T-helper 22 cell (primary cell): ENCODE results near the gene ZBTB8OS.
"Not testable (repeated sequence)": the region's sequence is repeated elsewhere in the genome, so short reads cannot be mapped to it uniquely, and the experiment has no call there.

Experiments used
- DNase-seq: peaks from one replicate; pipeline ENCODE4 v3.0.0-alpha.2; 2020; ENCODE audit warnings: low read depth

The ZBTB8OS gene

DNA sequence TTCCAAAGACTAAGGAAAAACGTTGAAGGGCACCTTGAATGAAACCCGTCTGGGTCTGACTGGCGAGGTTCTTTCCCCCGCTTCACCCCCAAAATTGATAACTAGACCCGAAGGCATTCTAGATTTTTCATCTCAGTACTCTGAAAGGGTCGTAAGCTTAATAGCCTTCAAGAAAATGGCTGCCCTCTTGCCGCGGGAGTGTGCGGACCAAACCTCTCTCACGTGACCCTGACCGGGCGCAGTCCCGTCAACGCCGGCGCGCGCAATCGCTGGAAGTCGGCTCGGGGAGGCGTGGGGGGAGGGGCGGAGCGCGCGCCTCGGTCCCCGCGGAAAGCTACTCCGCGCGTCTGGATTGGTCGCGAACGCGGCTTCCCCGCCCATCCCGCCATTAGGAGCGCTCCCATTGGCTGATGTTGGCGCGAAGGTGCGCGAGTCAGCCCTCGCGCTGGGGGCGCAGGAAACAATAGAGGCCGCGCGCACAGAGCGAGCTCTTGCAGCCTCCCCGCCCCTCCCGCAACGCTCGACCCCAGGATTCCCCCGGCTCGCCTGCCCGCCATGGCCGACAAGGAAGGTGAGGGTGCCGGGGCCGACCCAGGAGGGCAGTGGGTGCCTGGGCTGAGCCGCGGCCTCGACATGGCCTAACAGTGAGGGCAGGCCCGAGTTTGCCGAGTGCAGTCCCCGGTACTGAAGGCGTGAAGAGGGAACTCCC, 556 bp upstream of the ZBTB8OS start, which contains the start of gene RBBP4:
Gene RBBP4 (plus strand): TSS at position 457 of the 709 bp plus-strand sequence. CDS start 99 bp downstream, at position 556.
- peak; percentile 94 for DNase-seq

DNA sequence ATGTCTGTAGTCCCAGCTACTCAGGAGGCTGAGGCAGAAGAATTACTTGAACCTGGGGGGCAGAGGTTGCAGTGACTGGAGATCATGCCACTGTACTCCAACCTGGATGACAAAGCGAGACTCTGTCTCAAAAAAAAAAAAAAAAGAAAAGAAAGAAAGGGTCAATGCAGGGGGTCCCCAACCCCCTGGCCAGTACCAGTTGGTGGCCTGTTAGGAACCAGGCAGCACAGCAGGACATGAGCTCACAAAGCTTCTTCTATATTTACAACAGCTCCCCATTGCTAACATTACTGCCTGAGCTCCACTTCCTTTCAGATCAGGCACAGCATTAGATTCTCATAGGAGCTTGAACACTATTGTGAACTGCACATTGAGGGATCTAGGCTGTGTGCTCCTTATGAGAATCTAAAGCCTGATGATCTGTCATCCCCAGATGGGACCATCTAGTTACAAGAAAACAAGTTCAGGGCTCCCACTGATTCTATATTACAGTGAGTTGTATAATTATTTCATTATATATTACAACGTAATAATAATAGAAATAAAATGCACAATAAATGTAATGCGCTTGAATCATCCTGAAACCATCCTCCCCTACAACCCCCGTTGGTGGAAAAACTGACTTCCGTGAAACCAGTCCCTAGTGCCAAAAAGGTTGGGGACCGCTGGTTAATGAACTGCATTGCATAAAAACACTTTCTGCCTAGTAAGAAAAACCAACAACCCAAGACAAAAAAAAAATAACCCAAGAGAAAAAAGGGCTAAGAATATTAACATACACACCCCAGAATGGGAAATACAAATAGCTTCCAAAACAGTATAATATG, 2.8 kb downstream of the ZBTB8OS start:
- DNase-seq: no peak

DNA sequence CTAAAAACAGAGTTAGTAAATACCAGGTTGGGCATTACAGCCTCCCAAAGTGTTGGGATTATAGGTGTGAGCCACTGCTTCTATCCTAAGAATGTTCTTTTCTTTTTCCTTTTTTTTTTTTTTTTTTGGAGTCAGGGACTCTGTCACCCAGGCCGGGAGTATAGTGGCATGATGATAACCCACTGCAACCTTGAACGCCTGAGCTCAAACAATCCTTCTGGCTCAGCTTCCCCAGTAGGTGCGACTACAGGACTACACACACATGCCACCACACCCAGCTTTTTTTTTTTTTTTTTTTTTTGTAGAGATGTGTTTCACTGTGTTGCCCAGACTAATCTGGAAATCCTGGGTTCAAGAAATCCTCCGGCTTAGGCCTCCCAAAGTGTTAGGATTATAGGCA, 5.9 kb downstream of the ZBTB8OS start:
- DNase-seq: no peak

DNA sequence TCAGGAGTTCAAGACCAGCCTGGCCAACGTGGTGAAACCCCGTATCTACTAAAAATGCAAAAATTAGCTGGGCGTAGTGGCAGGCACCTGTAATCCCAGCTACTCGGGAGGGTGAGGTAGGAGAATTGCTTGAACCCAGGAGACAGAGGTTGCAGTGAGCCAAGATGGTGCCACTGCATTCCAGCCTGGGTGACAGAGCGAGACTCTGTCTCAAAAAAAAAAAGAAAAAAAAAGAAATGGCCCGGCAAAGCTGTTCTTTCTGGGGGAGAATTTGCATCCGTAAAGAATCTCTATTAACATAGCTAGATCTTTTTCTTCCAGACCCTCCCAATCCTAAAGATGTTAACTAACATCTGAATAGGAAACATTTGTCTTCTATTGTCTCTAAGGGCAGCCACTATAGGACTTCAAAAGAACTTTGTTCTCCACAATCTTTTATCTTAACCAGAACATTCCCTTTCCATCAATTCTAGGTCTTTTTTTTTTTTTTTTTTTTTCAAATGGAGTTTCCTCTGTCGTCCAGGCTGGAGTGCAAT, 8.0 kb downstream of the ZBTB8OS start:
- not testable (repeated sequence) for DNase-seq

DNA sequence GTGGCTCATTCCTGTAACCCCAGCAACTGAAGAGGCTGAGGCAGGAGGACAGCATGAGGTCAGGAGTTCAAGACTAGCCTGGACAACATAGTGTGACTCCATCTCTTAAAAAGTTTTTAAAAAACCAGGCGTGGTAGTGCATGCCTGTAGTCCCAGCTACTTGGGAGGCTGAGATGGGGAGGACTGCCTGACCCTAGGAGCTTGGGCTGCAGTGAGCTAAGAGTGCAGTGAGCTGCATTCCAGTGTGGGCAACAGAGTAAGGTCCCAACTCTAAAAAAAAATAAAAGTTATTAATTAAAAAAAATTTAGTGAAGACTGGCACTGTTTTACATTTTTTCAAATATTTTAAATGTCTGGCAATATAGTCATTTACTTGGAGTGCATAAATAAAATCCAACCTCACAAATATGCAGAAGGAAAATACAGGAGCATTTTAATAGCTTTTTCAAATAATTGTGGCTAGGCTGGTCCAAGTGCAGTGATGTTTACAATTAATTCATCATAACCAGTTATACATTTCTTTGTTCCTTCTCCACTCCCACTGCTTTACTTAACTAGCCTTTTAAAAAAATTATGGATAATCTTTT, 10.8 kb downstream of the ZBTB8OS start:
- no peak for DNase-seq

DNA sequence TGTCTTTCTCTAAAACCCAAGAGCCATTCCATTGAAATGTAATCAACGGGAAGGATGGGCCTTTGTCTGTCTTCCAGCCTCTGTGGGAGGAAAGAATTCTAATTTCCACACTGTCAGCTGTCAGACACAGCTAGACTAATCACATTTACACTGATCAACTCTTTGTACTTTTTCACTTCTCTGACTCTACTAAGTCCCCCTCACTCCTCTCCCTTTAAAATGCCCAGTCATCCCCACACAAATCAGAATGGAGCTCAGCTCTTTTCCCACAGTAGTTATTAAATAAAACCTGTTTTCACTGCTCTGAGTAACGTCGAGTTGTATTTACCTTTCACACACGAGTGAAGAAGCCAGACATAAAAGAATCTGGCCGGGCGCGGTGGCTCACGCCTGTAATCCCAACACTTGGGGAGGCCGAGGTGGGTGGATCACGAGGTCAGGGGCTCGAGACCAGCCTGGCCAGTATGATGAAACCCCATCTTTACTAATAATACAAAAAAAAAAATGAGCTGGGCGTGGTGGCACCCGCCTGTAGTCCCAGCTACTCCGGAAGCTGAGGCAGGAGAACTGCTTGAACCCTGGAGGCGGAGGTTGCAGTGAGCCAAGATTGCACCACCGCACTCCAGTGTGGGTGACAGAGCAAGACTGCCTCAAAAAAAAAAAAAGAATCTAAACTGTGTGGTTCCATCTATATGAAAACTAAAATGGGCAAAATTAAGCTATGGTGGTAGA, 13.3 kb downstream of the ZBTB8OS start:
- no peak for DNase-seq

DNA sequence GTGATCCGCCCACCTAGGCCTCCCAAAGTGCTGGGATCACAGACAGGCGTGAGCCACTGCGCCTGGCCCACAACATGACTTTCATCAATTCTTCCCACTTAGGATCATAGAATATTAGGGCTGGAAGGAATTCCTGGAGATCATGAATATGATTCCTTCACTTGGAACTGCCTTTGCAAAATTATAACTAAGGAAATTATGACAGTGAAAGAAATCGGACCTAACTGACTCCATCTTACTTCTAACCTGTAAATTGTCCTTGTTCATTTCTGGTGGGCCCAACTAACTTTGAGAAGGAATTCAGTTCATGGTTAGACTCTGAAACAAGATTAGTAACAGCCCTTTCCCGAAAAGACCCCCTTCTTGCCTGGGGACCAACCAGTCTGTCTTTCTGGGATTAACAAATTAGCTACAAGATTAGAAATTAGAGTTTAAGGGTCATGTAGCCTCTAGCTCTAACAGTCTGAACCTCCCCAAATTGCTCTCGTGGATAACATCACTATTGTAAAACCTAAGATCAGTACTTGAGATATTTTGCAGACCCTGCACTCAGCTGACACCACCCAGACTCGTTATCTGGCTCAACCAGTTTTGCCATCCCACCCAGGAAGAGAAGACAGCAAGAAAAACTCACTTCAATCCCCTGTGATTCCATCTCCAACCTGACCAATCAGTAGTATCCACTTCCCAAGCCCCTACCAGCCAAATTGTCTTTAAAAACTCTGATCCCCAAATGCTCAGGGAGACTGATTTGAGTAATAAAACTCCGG, 14.7 kb downstream of the ZBTB8OS start:
- DNase-seq: no peak

DNA sequence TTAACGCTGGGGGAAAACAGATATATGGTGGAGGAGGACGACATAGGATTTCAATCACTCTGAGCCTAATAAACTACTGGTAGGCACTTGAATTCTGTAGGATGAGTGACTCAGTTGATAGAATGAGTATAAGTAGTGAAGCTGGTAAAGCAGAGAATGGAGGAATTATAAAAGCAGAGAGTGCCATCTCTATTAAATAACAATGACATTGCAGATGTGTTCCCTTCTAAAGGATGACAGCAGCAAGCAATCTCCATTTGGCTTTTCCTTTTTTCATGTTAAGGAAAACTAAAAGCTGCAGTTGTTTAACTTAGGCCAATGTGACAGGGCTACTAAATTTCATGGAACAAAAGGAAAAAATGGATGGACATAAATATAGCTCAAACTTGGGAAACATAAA, 17.5 kb downstream of the ZBTB8OS start:
- DNase-seq: no peak

DNA sequence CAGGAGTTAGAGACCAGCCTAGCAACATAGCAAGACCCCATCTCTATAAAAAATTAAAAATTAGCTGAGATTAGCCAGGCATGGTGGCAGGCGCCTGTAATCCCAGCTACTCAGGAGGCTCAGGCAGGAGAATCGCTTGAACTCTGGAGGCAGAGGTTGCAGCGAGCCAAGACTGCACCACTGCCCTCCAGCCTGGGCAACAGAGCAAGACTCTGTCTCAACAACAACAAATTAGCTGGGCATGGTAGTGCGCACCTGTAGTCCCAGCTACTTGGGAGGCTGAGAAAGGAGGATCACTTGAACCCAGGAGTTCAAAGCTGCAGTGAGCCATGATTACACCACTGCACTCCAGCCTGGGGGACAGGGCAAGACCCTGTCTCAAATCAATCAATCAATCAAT, 20.2 kb downstream of the ZBTB8OS start:
- DNase-seq: not testable (repeated sequence)

DNA sequence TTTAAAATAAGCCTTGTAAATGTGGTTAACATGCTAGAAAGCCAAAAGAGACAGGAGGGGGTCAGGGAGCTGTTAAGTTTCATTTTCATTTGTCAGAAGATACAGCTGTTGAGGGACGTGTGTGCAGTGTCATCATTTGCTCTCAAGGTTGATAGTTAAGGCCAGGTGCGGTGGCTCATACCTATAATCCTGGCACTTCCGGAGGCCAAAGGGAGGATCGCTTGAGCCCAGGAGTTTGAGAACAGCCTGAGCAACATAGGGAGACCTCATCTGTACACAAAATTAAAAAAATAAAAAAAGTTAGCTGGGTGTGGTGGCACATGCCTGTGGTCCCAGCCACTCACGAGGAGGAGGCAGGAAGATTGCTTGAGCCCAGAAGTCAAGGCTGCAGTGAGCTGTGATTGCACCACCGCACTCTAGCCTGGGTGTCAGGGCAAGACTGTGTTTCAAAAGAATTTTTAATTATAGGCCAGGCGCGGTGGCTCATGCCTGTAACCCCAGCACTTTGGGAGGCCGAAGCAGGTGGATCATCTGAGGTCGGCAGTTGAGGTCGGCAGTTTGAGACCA, 22.7 kb downstream of the ZBTB8OS start:
- DNase-seq: no peak

DNA sequence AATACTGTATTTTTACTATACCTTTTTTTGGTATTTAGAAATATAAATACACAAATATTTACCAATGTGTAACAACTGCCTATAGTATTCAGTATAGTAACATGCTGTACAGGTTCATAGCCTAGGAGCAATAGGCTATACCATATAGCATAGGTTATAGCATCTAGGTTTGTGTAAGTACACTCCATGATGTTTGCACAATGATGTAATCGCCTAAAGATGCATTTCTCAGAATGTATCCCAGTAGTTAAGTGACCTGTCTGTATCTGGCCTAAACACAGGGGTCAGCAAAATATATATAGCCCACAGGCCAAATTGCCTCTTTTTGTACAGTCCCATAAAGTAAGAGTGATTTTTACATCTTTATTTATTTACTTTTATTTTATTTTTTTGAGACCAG, 24.2 kb downstream of the ZBTB8OS start:
- no peak for DNase-seq

DNA sequence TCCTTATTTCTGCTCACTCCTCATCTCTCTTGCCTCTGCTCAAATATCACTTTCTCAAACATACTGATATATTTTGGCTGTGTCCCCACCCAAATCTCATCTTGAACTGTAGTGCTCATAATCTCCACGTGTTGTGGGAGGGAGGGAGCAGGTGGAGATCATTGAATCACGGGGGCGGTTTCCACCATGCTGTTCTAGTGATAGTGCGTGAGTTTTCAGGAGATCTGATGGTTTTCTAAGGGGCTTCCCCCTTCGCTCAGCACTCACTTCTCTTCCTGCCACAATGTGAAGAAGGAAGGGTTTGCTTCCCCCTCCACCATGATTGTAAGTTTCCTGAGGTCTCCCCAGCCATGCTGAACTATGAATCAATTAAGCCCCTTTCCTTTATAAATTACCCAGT, 26.6 kb downstream of the ZBTB8OS start:
- no peak for DNase-seq

DNA sequence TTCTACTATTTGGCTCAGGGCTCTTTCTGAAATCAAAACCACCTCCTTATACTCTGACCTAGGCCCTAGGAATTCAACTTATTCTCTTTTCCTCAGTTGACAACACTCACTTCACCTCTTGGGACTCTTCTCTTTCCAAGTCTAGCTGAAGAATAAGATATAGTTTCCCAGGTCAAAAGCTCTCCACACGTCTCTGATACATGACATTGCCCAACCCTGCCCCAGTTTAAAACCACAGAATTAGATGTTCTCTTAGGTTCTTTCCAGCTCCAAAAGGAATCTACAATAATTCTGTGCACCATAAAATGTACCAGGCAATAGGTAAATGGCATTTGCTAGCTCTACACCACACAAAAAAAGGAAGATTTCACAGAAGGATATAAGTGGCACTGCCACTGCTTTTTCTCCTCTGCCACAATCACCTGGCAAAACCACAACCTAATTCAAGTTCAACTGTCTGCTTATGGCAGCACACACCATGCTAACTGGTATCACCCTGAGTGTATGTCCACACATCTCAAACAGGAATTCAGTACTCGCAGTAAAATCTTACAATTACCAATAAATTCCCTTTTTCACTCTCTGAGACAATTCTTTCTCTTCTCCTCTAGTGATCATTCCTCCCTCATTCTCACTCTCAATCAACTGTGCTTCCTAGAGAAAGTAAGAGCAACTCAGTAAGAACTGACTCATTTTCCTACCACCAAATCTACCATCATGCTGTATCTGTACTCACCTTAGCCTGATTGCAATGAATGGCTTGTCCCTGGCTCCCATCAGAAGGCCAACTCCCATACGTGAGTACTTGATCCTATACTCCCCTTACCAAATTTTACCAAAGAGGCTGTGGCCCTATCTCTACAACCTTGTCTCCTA, 27.3 kb downstream of the ZBTB8OS start:
- DNase-seq: no peak

DNA sequence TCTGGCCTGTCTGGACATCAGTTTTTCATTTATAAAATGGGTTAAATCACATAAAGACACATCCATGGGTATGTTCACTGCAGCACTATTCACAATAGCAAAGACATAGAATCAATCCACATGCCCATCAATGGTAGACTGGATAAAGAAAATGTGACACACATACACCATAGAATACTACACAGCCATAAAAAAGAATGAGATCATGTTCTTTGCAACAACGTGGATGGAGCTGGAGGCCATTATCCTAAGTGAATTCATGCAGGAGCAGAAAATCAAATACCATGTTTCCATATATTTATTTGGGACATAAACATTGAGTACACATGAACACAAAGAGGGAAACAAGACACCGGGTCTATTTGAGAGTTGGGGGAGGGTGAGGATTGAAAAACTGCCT, 28.1 kb downstream of the ZBTB8OS start:
- DNase-seq: no peak

DNA sequence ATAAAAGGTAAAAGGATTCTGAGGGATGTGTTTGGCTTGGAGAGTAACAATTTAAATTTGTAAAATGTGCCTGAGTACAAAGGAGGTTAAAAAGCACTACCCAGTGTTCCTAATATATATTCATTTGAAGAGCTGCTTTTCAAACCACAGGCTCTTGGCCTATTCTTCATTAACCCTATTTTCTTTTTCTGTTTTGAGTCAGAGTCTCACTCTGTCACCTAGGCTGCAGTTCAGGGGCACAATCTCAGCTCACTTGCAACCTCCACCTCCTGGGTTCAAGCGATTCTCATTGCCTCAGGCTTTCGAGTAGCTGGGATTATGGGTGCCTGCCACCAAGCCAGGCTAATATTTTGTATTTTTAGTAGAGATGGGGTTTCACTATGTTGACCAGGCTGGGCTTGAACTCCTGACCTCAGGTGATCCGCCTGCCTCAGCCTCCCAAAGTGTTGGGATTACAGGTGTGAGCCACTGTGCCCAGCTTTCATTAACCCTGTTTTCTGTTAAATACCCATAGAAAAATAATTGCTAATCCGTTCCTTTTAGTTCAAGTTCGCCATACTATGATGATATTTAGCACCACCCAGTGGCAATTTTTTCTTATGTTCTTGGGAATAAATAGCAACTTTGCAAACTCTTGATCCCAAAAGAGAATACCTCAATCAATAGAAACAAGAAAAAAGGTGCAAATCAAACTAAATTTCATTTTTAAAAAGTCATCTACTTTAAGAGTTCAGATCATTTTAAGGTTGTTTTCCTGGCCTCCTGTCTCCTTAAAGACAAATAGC, 30.5 kb downstream of the ZBTB8OS start:
- no peak for DNase-seq

DNA sequence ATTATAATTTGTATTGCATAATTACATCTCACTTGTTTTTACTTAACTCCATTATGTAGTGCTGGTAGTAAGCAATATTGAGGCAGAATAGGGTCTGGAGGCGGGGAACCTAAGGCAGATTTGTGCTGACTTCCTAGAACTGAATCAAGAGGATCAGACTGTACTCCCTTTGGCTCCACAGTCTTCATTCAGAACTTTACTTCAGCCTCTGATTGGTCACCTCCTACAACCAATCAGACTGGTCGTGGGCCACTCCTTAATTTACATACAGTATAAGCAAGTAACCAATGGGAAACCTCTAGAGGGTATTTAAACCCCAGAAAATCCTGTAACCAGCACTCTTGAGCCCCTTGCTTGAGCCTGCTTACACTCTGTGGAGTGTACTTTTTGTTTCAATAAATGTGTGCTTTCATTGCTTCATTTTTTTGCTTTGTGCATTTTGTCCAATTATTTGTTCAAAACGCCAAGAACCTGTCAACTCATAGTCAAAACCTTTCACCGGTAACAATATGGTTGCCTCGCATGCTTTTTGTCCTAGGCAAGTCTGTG, 31.6 kb downstream of the ZBTB8OS start:
- no peak for DNase-seq

DNA sequence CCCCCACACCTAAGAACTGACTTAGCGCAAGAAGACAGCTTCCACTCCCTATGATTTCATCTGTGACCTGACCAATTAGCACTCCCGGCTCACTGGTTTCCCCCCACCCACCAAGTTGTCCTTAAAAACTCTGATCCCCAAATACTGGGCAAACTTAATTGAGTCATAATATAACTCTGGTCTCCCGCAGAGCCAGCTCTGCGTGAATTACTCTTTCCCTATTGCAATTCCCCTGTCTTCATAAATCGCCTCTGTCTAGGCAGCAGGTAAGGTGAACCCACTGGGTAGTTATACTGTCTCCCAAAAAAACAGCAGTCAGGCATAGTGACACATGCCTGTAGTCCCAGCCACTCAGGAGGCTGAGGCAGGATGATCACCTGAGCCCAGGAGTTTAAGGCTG, 36.9 kb downstream of the ZBTB8OS start:
- DNase-seq: no peak

DNA sequence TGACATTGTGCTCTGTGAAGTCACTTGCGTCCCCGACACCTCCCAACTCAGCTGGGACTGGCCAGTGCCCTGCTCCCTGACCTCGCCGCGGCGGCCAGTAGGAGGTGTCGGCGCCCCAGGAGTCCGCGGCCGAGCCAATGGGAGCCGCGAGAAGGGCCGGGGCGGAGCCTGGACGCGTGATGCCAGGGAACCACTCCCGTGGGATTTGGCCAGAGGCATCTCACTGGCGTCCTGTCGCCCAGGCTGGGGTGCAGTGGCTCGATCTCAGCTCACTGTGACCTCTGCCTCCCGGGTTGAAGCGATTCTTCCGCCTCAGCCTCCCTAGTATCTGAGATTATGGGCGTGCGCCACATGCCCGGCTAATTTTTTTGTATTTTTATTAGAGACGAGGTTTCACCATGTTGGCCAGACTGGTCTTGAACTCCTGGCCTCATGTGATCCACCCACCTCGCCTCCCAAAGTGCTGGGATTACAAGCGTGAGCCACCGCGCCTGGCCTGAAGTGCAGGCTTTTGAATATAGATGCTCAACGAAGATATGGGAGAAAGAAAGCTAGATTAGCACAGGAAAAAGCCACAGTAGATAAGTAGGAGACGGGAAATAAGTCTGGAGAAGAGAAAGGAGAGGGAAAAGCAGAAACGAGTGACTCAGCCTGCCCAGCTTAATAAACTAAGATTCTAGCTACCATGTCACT, 38.0 kb downstream of the ZBTB8OS start:
- no peak for DNase-seq
